Kidney capillary endothelial cell (primary cell): ENCODE measurements around the gene JCAD.
A peak's percentile ranks its signal among the peaks of the same experiment; 100 is the strongest.
"Not testable (repeated sequence)": the region's sequence is repeated elsewhere in the genome, so short reads cannot be mapped to it uniquely, and the experiment has no call there.

ENCODE experiments used
- DNase-seq: peaks from one replicate; pipeline ENCODE4 v3.0.0-alpha.2; 2018; ENCODE audit warnings: low spot score

Gene JCAD

DNA sequence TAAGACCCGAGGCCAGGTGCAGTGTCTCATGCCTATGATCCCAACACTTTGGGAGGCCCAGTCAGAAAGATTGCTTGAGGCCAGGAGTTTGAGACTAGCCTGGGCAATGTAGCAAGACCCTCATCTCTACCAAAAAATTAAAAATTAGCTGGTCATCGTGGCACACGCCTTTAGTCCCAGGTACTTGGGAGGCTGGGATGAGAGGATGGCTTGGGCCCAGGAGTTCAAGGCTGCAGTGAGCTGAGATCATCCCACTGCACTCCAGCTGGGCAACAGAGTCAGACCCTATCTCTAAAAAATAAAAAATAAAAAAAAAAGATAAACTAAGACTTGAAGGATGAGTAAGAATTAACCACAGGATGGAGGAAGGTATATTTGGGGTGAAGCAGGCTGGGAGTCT, 77.9 kb downstream of the JCAD start:
- DNase-seq, result no peak

DNA sequence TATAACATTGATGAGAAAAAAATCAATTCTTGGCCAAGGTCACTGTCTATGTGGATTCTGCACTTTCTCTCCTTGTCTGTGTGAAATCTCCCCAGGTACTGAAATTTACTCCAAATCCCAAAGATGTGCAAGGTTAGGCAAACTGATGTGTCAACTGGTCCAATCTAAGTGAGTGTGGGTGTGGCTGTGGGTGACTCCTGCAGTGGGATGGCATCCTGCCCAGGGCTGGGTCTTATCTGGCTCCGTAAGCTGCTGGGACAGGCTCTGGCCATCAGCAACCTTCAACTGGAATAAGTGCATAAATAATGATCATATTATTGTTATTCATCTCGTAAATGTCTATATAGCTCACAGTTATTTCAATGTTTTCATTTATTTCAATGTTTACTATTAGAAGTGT, 79.3 kb downstream of the JCAD start:
- no peak for DNase-seq

DNA sequence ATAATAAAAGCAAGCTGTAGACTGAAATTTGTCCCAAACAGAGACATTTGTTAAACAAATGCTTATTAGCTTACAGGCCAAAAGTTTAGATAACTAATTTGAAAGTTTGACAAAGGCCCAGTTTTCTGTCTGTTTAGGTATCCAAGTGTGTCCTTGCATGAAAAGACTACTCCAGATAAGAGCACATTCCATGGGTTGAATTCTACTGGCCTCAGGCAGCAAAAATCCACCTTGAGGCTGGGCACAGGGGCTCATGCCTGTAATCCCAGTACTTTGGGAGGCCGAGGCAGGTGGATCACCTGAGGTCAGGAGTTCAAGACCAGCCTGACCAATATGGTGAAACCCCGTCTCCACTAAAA, 80.0 kb downstream of the JCAD start:
- DNase-seq, result not testable (repeated sequence)

DNA sequence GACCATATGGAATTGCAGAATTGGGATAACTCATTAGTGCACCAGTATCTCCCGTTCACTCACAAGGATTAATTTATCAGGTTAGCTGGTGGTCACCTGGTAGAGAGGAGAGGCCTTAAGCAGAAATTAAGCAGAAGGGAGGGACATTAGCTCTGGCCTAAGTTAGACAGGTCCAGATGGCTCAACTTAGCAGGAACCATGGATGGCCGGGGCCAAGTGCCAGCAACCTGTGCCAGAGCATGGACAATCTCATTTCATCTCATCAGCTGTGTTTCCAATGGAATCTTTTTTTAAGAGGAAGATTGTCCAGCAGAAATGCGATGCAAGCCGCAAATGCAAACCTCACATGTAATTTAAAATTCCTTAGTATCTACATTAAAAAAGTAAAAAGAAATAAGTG, 82.2 kb downstream of the JCAD start:
- no peak for DNase-seq

DNA sequence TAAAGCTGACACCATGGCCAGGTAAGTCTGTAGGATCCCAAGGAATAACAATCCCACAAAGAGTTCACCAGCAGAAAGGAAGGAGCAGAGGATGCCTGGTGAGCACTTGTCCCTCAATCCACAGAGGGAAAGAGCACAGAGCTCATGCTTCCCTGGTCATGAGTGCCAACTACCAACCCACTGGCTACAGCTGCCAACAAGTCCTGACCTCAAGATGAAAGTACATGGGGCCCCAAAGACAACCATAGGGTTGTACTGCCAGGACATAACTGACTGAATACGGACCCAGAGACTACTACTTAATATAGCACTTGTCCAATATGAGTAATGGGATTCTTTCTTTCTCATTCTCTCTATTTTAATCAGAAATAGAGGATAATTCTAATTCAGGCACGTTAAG, 83.3 kb downstream of the JCAD start:
- DNase-seq, result no peak

DNA sequence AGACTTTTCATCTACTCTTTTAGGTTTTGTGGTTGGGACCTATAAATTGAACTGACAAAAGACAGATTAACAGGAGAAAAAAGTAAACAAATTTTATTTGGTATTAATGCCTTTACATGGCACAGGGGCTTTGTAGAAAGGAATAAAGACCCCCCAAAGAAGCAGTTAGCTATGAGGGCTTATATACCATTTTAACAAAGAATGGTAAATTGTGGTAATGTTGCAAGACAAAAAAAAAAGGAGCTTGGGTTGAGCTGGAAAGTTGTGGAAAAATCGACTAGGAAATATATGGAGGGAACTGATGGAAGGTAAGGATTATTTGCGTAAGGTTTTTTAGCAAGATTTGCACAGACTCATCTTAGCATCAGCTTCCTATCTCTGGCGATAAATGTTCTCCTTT, 84.6 kb downstream of the JCAD start:
- DNase-seq, result no peak

DNA sequence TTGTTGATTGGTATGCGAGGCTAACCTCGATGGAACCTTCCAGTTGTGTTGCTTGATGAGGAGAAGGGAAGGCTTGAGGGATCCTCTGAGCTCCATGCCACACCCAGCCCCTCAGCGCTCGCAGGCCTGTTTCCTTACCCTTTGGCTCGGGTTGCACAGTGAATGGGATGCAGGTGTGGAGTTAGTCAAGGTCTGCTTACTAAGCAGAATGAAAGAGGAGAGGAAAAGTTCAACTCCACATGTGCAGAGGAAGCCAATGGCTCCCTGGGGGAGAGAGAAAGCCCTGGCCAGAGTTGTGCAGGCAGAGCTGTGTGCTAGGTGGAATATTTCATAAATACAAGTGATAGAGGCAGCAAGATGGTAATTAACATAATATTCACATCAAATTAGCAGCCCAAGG, 85.5 kb downstream of the JCAD start:
- no peak for DNase-seq

DNA sequence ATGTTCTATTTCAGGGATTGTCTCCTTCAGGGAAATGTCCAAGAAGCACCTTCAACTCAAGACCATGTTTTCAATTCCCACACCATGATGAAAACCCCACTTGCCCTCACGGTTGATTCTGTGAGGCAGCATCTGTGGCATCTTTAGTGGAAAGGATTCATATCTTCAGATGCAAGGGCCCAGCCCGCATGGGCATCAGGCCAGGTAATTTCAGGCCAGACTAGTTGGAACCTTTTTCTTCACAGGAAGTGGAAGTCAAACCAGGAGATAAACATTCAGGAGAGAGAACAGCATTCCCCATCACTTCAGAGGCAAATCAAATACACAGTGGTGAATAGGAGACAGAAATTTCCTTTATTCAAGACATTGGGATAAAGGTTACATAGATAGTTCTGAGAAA, 88.8 kb downstream of the JCAD start:
- no peak for DNase-seq

DNA sequence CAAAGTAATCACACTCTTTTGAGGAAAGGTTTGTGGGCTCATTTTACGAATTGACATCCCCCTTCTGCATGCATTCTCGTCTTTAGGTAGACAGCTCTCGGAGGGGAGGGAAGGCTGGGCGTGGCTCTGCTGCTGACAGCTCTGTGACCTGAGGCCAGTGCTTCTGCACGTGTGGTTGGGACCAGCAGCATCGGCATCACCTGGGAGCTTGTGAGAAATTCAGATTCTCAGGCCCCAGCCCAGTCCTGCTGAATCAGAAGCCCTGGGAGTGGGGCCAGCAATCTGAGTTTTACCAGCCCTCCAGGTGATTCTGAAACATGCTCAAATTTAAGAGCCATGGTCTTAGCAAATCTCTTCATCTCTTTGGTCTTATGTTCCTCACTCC, 89.4 kb downstream of the JCAD start:
- DNase-seq, result no peak

DNA sequence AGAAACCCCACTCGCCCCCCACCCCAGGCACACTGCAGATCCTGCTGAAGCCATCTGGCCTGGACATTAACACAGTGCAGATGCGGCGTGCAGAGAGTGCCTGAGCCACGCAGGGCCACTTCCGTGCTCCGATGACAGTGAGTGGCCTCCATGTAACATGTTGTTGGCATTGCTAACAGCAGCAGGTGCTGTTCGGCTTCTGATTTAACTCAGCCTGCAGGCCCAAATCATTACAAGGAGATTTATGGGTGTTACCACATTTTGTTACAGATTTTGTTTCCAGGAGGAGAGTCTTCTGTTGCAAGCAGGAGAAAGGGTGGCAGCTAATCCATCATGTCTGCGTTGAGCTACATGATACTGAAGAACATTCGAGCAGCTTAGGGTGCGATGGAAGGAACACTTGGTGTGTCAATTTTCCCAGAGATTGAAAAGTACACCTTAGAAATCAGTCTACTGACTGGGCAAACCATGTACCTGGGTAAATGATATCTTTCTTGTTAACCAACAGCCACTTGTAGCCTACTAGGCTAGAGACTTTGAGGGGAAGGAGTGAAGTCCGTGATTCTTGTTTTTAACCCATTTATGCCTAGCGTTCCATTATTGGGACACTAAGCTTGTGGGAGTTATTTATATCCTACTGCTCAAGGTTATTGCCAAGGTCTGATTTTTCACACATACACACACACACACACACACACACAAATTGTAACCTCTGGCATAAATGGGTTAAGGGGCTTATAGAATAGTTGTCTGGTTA, 90.0 kb downstream of the JCAD start:
- DNase-seq, result no peak

DNA sequence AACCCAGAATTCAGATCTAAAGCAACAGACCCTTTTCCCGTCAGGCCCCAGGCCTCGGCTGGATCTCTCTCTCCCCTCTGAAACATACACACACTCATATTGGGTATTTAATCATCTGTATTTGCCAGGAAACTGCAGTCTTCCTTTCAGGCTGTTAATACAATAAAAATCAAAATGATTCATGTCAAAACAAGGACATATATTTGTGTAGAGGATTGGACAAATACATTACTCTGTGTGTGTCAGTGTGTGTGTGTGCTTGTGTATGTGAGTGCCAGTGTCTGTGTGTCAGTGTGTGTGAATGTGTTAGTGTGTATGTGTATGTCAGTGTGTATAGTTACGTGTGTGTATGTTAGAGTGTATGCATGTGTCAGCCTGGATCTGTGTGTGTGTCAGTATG, 90.8 kb downstream of the JCAD start:
- DNase-seq, result peak; percentile 33

DNA sequence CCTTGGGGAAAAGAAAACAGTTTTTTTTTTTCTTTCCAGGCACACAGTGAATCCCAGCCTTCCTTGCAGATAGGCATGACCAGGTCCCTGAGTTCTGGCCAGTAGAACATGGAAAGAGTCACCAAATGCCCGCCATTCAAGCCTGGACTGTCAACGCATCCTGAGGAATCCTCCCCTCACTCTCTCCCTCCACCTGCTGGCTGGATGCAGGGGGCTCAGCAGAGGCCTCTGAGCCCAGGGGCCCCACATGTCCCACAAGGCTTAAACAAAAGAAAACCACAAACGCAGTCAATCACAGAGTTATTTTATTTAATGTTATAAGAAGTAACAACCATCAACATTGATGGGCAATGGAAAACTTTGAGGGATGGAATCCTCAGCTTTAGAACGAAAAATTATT, 93.1 kb downstream of the JCAD start:
- no peak for DNase-seq
